Endothelial cell of umbilical vein (primary cell): Measurements from ENCODE around the gene RSPH3. TPM values are rescaled to one million over a fixed set of nuclear protein-coding genes. Genes with fewer than 3 reads are reported as not detected.

Source experiments
- BruUV-seq: library from RNA; stranded (reverse); fragments of 400-500 nt; replicated peaks from 2 replicates; lab custom pipeline; 2021; lab: Mats Ljungman, UMichigan
- CTCF ChIA-PET: fragments of 300-600, 350-600 bp; sonication (Branson Sonifier 250); formaldehyde crosslinking; loops from one replicate; lab custom pipeline; 2021; ENCODE audit warnings: antibody characterized with exemption, inconsistent platforms; lab: Charles Lee
- POLR2A ChIA-PET: fragments of 300-600, 350-600 bp; sonication (Branson Sonifier 250); formaldehyde crosslinking; loops from one replicate; lab custom pipeline; 2021; ENCODE audit warnings: antibody characterized with exemption, inconsistent platforms; lab: Charles Lee
- DNase-seq: peaks from one replicate; pipeline ENCODE4 v3.0.0-alpha.2; 2011; ENCODE audit warnings: low read depth, low spot score
- FAIRE-seq: peaks from 2 replicates; lab custom pipeline; 2011; peaks lifted over from hg19 to GRCh38; lab: Jason Lieb, UNC
- H2AFZ ChIP-seq: 2 replicates; pipeline ENCODE4 v1.6.0; 2012; ENCODE audit warnings: low read depth, low read length, control low read depth, inconsistent platforms
- H3K27ac ChIP-seq: 2 replicates; pipeline ENCODE4 v1.5.1; 2011; ENCODE audit warnings: low read depth, mild to moderate bottlenecking, control low read depth, low read length, moderate library complexity; ENCODE audit not compliant: insufficient read depth
- H3K27me3 ChIP-seq, 2 experiments: 2 replicates each; pipeline versions ENCODE4 v1.6.0 to v1.6.1; 2011; ENCODE audit warnings: low read length in 2 of 2, mixed read lengths in 1 of 2; ENCODE audit not compliant: control insufficient read depth in 2 of 2, insufficient read depth in 2 of 2
- H3K36me3 ChIP-seq, 2 experiments: 2 replicates in 1 of 2; 3 replicates in 1 of 2; pipeline ENCODE4 v1.5.1; 2011; ENCODE audit warnings: low read length in 2 of 2, mild to moderate bottlenecking in 1 of 2, moderate library complexity in 1 of 2; ENCODE audit not compliant: control insufficient read depth in 2 of 2, insufficient read depth in 2 of 2; ENCODE audit errors: extremely low read depth in 1 of 2
- H3K4me1 ChIP-seq: 3 replicates; pipeline ENCODE4 v1.5.1; 2011; ENCODE audit warnings: mild to moderate bottlenecking, low read length; ENCODE audit not compliant: control insufficient read depth, insufficient read depth; ENCODE audit errors: extremely low read depth
- H3K4me2 ChIP-seq: 2 replicates; pipeline ENCODE4 v1.6.1; 2011; ENCODE audit warnings: low read length, control low read depth, mixed read lengths; ENCODE audit not compliant: insufficient read depth
- H3K4me3 ChIP-seq, 3 experiments: fragments of 200-600 bp in 1 of 3; sonication (generic), shearing (Covaris generic) in 1 of 3; replicated peaks in 1 of 3; 2 replicates each; pipeline ENCODE4 v1.5.1; 2011 to 2016; ENCODE audit warnings: control low read depth in 3 of 3, low read length in 3 of 3, mild to moderate bottlenecking in 2 of 3, inconsistent platforms in 1 of 3, low read depth in 1 of 3, moderate library complexity in 1 of 3; ENCODE audit not compliant: insufficient read depth in 1 of 3
- H3K79me2 ChIP-seq: 2 replicates; pipeline ENCODE4 v1.6.0; 2012; ENCODE audit warnings: low read length, inconsistent platforms; ENCODE audit not compliant: control insufficient read depth, insufficient read depth
- H3K9ac ChIP-seq: replicated peaks from 2 replicates; pipeline ENCODE3; 2011; ENCODE audit warnings: low read length, control low read depth; ENCODE audit not compliant: insufficient read depth; ENCODE audit errors: extremely low read depth
- H3K9me1 ChIP-seq: replicated peaks from 3 replicates; pipeline ENCODE4 v1.6.0; 2011; ENCODE audit warnings: mild to moderate bottlenecking, low read length; ENCODE audit not compliant: control insufficient read depth, insufficient read depth; ENCODE audit errors: extremely low read depth
- H3K9me3 ChIP-seq: replicated peaks from 2 replicates; pipeline ENCODE4 v1.5.1; 2012; ENCODE audit warnings: low read length, inconsistent platforms; ENCODE audit not compliant: control insufficient read depth, insufficient read depth
- H4K20me1 ChIP-seq: replicated peaks from 2 replicates; pipeline ENCODE3; 2011; ENCODE audit warnings: mild to moderate bottlenecking, low read length; ENCODE audit not compliant: control insufficient read depth, insufficient read depth; ENCODE audit errors: extremely low read depth
- EZH2 ChIP-seq: IDR thresholded peaks from 2 replicates; pipeline ENCODE4 v1.6.1; 2012; ENCODE audit warnings: borderline replicate concordance, low read depth, mild to moderate bottlenecking, moderate library complexity, low read length, inconsistent platforms; ENCODE audit not compliant: severe bottlenecking
- FOS ChIP-seq: IDR thresholded peaks from 2 replicates; pipeline ENCODE4 v1.6.1; 2011; ENCODE audit warnings: mild to moderate bottlenecking, low read length, moderate library complexity, borderline replicate concordance; ENCODE audit not compliant: insufficient read depth
- GATA2 ChIP-seq: IDR thresholded peaks from 2 replicates; pipeline ENCODE4 v1.7.0; 2011; ENCODE audit warnings: low read depth, mild to moderate bottlenecking, moderate library complexity, mixed read lengths, low read length; ENCODE audit not compliant: insufficient read length, insufficient read depth
- JUN ChIP-seq: IDR thresholded peaks from 2 replicates; pipeline ENCODE4 v1.6.1; 2011; ENCODE audit warnings: borderline replicate concordance, low read depth; ENCODE audit not compliant: insufficient read length, insufficient read depth
- MYC ChIP-seq: IDR thresholded peaks from one replicate; pipeline ENCODE4 v1.6.1; 2011; ENCODE audit warnings: mild to moderate bottlenecking, low read depth, low read length
- POLR2A ChIP-seq: IDR thresholded peaks from 2 replicates; pipeline ENCODE4 v1.6.1; 2012; ENCODE audit warnings: low read depth, mild to moderate bottlenecking, control low read depth, low read length
- POLR2AphosphoS5 ChIP-seq: IDR thresholded peaks from 2 replicates; pipeline ENCODE4 v1.6.1; 2012; ENCODE audit warnings: low read depth, mild to moderate bottlenecking, control low read depth, low read length, moderate library complexity; ENCODE audit not compliant: insufficient read depth
- dilution Hi-C: fragments of 300-500 bp; cut with MboI; formaldehyde crosslinking; loops from one replicate; pipeline ENCODE4 v1.15.0; 2019; ENCODE audit warnings: low sequenced_read_pairs; ENCODE audit not compliant: extremely low pct_ligation_motif_present
- intact Hi-C: fragments of 100-400 bp; cut with micrococcal nuclease; formaldehyde crosslinking; loops from one replicate; pipeline ENCODE4 v1.10.0; 2022
- polyA plus RNA-seq, 4 experiments: library from polyadenylated mRNA; depleted of rRNA in 3 of 4; stranded (reverse) in 3 of 4; unstranded in 1 of 4; fragments of >200 nt; gene quantifications; 2 replicates each; pipeline versions ENCODE4 v1.2.1 to v1.2.3, GENCODE V29; 2011 to 2012; ENCODE audit warnings: missing spikeins in 1 of 4
- total RNA-seq: library from RNA; stranded (reverse); gene quantifications from 2 replicates; pipeline ENCODE4 v1.2.3, GENCODE V29; 2021
- TF ChIP-seq, protein P1 (sequence below): IDR thresholded peaks from 2 replicates; pipeline ENCODE4 v1.6.1; 2011; ENCODE audit not compliant: insufficient read depth, insufficient read length
- TF ChIP-seq, protein P2 (sequence below), 2 donors: IDR thresholded peaks; 1 replicate in 1 of 2; 2 replicates in 1 of 2; pipeline ENCODE4 v1.5.1; 2011; ENCODE audit warnings: low read length in 2 of 2, mild to moderate bottlenecking in 2 of 2, moderate library complexity in 2 of 2, control low read depth in 1 of 2, inconsistent platforms in 1 of 2, low read depth in 1 of 2; ENCODE audit not compliant: insufficient read depth in 1 of 2; ENCODE audit errors: extremely low read depth in 1 of 2

The RSPH3 gene
- total and polyA plus RNA-seq, 2 donors (not counting 3 experiments of a cell fraction or from before 2014, with no cell fraction given), result 0.66 to 3.3 TPM

DNA sequence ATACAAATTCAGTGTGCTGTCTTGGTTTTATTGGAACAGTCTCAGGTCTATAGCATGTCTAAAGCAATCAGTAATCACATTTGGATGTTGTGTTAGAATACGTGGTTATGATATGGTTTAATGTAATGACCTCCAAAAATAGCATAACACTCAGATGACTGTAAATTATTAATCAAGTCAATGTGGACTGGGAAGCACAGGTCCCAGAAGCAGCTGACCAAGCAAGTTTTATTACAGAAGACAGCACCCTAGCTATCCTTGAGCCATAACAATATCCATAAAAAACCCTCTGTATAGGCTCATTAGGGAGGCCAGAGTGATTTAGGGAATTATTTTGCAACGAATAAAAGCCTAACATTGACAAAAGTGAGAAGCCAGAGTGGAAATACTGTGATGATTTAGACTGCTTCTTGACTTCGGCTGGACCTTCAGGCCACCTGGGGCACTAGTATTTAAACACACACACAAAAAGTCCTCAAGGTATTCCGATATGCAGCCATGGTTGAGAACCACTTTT is 66.9 kb downstream of the RSPH3 start:
- TF ChIP-seq, protein P1, sequence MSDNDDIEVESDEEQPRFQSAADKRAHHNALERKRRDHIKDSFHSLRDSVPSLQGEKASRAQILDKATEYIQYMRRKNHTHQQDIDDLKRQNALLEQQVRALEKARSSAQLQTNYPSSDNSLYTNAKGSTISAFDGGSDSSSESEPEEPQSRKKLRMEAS, result no peak
- no peak for TF ChIP-seq POLR2AphosphoS5
- TF ChIP-seq FOS, result no peak
- TF ChIP-seq, protein P2, sequence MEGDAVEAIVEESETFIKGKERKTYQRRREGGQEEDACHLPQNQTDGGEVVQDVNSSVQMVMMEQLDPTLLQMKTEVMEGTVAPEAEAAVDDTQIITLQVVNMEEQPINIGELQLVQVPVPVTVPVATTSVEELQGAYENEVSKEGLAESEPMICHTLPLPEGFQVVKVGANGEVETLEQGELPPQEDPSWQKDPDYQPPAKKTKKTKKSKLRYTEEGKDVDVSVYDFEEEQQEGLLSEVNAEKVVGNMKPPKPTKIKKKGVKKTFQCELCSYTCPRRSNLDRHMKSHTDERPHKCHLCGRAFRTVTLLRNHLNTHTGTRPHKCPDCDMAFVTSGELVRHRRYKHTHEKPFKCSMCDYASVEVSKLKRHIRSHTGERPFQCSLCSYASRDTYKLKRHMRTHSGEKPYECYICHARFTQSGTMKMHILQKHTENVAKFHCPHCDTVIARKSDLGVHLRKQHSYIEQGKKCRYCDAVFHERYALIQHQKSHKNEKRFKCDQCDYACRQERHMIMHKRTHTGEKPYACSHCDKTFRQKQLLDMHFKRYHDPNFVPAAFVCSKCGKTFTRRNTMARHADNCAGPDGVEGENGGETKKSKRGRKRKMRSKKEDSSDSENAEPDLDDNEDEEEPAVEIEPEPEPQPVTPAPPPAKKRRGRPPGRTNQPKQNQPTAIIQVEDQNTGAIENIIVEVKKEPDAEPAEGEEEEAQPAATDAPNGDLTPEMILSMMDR (IDR thresholded peaks at IDR 0.05; ENCODE audit: extremely low read depth in 1 of 2, insufficient read depth in 1 of 2, low read depth in 1 of 2, low read length in 2 of 2), result no peak
- no peak for TF ChIP-seq MYC
- TF ChIP-seq EZH2, result no peak
- no peak for TF ChIP-seq GATA2
- TF ChIP-seq POLR2A, result no peak
- TF ChIP-seq JUN, result no peak
- no peak overlapping the region for H3K27ac ChIP-seq
- intact Hi-C loops (no loop called here), dilution Hi-C loops (no loop called here)
- peaks cover 0 to 2% of the 10 kb centered on the region in 2 experiments for H3K27me3 ChIP-seq
- no peaks in the 10 kb centered on the region for H3K9me1 ChIP-seq
- no peak overlapping the region for H3K4me3 ChIP-seq
- no peak overlapping the region for H2AFZ ChIP-seq
- FAIRE-seq (no peak), DNase-seq (no peak)
- H3K9me3 ChIP-seq, result no peaks in the 10 kb centered on the region
- no peaks in the 10 kb centered on the region for H3K36me3 ChIP-seq
- H3K4me1 ChIP-seq, result no peaks in the 10 kb centered on the region
- no peaks in the 10 kb centered on the region for H3K79me2 ChIP-seq
- no peak overlapping the region for H3K4me2 ChIP-seq
- H3K9ac ChIP-seq, result no peak overlapping the region
- POLR2A ChIA-PET, result no interaction called here
- no TSS peak for BruUV-seq
- no peaks in the 10 kb centered on the region for H4K20me1 ChIP-seq
- CTCF ChIA-PET, result no interaction called here
